Testis (tissue), 3 donors: ENCODE data around the gene GRAMD1B. TPM values are rescaled to one million over a fixed set of nuclear protein-coding genes. Genes with fewer than 3 reads are reported as not detected.

Experiments used
- DNase-seq: peaks from one replicate; pipeline ENCODE4 v3.0.0-alpha.2; 2019
- H3K27ac ChIP-seq, 2 donors: fragments of 200-600 bp; sonication (generic); one replicate each; pipeline ENCODE4 v1.5.1; 2019
- H3K27me3 ChIP-seq: fragments of 200-600 bp; sonication (generic); one replicate; pipeline ENCODE4 v1.5.1; 2019
- H3K36me3 ChIP-seq: fragments of 200-600 bp; sonication (generic); one replicate; pipeline ENCODE4 v1.5.1; 2017; ENCODE audit warnings: low read depth; ENCODE audit errors: missing control alignments
- H3K4me1 ChIP-seq: fragments of 200-600 bp; sonication (generic); one replicate; pipeline ENCODE4 v1.5.1; 2019
- H3K4me3 ChIP-seq, 2 donors: fragments of 200-600 bp; sonication (generic); one replicate each; pipeline ENCODE4 v1.5.1; 2017 to 2019
- H3K9me3 ChIP-seq: fragments of 200-600 bp; sonication (generic); one replicate; pipeline ENCODE4 v1.5.1; 2017
- POLR2A ChIP-seq: fragments of 450-650 bp; IDR thresholded peaks from one replicate; pipeline ENCODE4 v1.6.1; 2017; ENCODE audit warnings: antibody characterized with exemption, mild to moderate bottlenecking, moderate library complexity
- WGBS, 2 donors: methylation state at CpG; one replicate each; pipeline ENCODE4 v1.1.5; 2018; 5-methylcytosine and 5-hydroxymethylcytosine counted together
- intact Hi-C: fragments of 100-400 bp; cut with DNase I; formaldehyde crosslinking; loops from one replicate; pipeline ENCODE4 v1.15.1; 2023; ENCODE audit warnings: low total_unique reads
- polyA plus RNA-seq: library from polyadenylated mRNA; stranded (reverse); fragments of 350-450 nt; fragmentation: Illumina TruSeq; extraction: RNeasy Lipid Tissue Mini Kit (QIAGEN cat#74804); gene quantifications from one replicate; pipeline ENCODE4 v1.2.3, GENCODE V29; 2014; ENCODE audit warnings: low read depth, low replicate concordance; ENCODE audit not compliant: insufficient read depth
- total RNA-seq, 2 donors: library from RNA; depleted of rRNA; stranded (reverse); fragments of >200 nt; gene quantifications; one replicate each; pipeline ENCODE4 v1.2.3, GENCODE V29; 2016
- TF ChIP-seq, protein P1 (sequence below), 3 experiments: fragments of 450-650 bp in 2 of 3; fragments of 200-600 bp in 1 of 3; sonication (generic) in 1 of 3; IDR thresholded peaks; one replicate each; pipeline ENCODE4 v1.5.1; 2016 to 2019; ENCODE audit warnings: antibody characterized with exemption in 3 of 3, mild to moderate bottlenecking in 2 of 3, moderate library complexity in 1 of 3

The GRAMD1B gene
- total and polyA plus RNA-seq, 3 donors from 2014 or later, result 48.1 to 78.9 (median 48.9) TPM

DNA sequence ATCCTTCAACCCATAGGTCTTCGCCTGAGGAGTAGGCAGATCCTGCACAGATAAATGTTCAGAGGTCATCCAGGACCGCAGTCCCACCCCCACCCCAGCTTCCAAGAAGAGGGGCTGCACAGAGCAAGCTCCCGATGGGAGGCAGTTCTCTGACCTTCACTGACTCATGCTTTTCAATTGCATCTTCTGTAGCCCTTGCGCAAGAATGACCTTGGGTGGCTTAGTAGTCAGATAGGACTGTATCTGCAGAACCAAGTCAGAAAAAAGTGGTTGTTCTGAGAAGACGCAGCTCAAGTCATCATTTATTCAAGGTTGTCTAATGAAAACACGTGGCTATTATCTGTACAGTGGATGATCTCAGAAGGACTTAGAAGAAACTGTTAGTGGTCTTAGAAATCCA, 16.4 kb upstream of the GRAMD1B start:
- no peaks in the 10 kb centered on the region for H3K4me1 ChIP-seq
- TF ChIP-seq, protein P1, sequence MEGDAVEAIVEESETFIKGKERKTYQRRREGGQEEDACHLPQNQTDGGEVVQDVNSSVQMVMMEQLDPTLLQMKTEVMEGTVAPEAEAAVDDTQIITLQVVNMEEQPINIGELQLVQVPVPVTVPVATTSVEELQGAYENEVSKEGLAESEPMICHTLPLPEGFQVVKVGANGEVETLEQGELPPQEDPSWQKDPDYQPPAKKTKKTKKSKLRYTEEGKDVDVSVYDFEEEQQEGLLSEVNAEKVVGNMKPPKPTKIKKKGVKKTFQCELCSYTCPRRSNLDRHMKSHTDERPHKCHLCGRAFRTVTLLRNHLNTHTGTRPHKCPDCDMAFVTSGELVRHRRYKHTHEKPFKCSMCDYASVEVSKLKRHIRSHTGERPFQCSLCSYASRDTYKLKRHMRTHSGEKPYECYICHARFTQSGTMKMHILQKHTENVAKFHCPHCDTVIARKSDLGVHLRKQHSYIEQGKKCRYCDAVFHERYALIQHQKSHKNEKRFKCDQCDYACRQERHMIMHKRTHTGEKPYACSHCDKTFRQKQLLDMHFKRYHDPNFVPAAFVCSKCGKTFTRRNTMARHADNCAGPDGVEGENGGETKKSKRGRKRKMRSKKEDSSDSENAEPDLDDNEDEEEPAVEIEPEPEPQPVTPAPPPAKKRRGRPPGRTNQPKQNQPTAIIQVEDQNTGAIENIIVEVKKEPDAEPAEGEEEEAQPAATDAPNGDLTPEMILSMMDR (IDR thresholded peaks at IDR 0.05), result no peak
- no peak for TF ChIP-seq POLR2A
- H3K4me3 ChIP-seq, result no peak overlapping the region
- 36 to 56% methylated on average over 4 to 6 of the region's 6 CpGs for WGBS, 2 donors
- H3K27me3 ChIP-seq, result no peaks in the 10 kb centered on the region
- no peaks in the 10 kb centered on the region for H3K9me3 ChIP-seq
- peak; percentile 47 for DNase-seq
- H3K27ac ChIP-seq, result no peak overlapping the region
- intact Hi-C loops, result no loop called here
- H3K36me3 ChIP-seq, result no peaks in the 10 kb centered on the region

DNA sequence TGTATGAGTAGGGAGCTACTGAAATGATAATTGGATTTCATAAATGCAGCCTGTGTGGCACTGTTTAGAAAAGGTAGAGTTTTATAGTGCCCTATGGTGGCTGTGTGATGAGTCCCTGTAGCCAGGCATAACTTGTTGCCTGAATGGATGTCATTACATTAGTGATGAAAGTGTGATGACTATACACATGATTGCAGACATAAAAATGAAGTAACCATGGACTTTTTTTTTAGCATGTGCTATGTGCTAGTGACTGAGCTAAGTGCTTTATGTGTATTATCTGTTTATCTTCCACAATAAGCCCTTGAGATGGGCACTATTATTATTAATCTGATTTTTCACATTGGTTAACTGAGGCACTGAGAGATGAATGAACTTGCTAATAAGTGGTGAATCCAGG, 13.5 kb upstream of the GRAMD1B start:
- no peaks in the 10 kb centered on the region for H3K36me3 ChIP-seq
- H3K4me1 ChIP-seq, result no peaks in the 10 kb centered on the region
- H3K27me3 ChIP-seq, result no peaks in the 10 kb centered on the region
- H3K9me3 ChIP-seq, result no peaks in the 10 kb centered on the region
- H3K4me3 ChIP-seq, result no peak overlapping the region
- no peak overlapping the region for H3K27ac ChIP-seq
- no peak for DNase-seq
- TF ChIP-seq POLR2A, result no peak
- TF ChIP-seq, protein P1 (IDR thresholded peaks at IDR 0.05), result no peak
- intact Hi-C loops, result no loop called here

DNA sequence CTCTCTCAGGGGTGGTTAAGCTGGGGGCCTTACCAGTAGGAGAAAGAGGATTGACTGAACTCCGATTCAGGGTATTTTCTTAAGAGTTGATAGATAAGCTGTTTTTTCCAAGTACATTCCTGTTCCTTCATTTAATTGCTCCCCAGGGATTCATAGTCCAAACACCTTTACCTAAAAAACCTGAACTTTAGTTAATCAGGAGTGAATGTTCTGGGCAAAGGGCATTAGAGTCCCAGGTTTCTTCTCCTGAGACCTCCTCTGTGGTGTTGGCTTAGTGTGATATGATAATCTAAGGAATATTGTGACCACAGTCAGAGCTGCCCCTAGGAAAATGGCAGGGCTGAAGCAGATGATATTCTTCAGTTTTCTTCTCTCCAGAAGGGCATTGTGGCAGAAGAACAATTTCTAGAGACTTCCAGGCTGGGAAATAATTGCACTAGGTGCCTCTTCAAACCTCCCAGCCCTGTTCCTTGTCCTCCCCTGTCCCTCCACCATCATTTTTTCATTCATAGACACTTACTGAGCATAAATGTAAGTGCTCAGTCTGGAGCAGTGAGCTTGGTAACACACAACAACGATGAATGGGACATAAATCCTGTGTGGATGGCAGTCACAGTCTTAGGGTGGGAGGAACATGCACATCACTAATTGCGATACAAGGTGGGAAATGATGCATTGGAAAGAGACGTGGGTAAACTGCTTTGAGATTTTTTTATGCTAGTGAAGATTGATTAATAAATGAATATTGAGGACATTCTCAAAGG, 11.5 kb upstream of the GRAMD1B start:
- 82 to 86% methylated on average over 4 of the region's 4 CpGs for WGBS, 2 donors
- Histone ChIP-seq H3K9me3 (no peaks in the 10 kb centered on the region), H3K36me3 (no peaks in the 10 kb centered on the region), H3K27me3 (no peaks in the 10 kb centered on the region), H3K27ac (no peak overlapping the region), H3K4me3 (no peak overlapping the region), H3K4me1 (no peaks in the 10 kb centered on the region)
- DNase-seq, result no peak
- TF ChIP-seq POLR2A, result no peak
- TF ChIP-seq, protein P1 (IDR thresholded peaks at IDR 0.05), result no peak
- intact Hi-C loops, result no loop called here

DNA sequence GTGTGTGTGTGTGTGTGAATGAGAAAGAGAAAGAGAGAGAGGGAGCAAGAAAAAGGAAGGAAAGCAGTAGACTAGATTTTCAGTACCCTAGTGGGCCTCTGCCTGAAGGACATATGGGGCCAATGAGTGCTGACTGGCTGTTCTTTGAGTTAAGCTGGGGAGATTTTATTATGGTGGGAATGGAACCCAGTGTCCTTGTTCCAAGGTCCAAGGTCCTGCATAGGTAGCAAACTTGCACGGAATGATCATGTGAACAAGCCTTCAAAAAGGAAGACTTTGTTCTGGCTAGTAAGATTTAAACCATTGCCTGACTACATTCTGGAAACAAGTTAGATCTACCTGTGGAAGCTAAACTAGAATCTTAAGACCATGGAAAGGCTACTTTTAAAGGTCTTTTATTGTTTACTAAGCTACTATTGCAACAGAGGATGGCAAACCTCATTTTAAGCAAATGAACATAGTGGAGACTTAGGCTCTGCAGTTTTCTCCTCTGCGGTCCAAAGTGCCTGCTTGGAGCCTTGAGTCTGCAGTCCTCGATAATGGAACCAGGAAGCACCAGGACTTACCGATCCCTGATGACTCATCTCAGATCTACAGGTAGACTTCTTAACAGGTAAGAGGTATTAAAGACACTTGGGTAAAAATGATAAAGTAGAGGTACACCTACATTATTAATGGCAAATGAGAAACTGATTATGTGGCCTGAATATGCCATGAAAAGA, 10.2 kb upstream of the GRAMD1B start:
- 82 to 85% methylated on average over 4 of the region's 4 CpGs for whole genome bisulfite sequencing, 2 donors
- no peak overlapping the region for H3K27ac ChIP-seq
- no peak for DNase-seq
- no peak overlapping the region for H3K4me3 ChIP-seq
- no peaks in the 10 kb centered on the region for H3K36me3 ChIP-seq
- H3K27me3 ChIP-seq, result no peaks in the 10 kb centered on the region
- intact Hi-C loops, result no loop called here
- TF ChIP-seq, protein P1 (IDR thresholded peaks at IDR 0.05), result no peak
- H3K4me1 ChIP-seq, result no peaks in the 10 kb centered on the region
- no peaks in the 10 kb centered on the region for H3K9me3 ChIP-seq
